Measurements from ENCODE around the gene SYT12.

DNA sequence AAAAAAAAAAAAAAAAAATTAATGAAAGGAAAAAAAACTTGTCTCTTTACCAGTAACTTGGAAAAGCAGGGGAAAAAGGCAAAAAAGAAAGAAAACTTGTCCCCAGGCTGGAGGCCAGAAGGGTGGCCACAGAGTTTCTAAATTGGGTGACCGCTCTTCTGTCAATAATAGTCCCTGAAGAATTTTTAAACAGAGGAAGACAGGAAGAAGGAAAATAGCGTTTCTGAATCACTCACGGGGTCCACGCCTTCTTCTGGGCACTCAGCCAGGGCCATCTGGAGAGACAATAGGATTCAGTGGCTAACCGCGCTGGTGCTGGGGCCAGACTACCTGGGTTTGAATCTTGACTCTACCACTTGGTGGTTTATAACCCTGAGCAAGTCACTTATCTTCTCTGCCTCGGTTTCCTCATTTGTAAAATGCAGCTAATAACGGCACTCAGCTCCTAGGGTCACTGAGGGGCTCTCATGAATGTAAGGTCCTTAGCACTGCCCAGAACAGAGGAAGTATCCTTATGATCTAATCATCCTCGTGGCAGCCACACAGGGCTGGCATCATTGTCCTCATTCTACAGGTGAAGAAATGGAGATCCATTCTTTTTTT lies 40.9 kb upstream of the SYT12 start:
- TF ChIP-seq GTF2F1 (IDR thresholded peaks at IDR 0.05; ENCODE audit: borderline replicate concordance, low read depth, low read length) (no peak), TCF12 (IDR thresholded peaks at IDR 0.05; ENCODE audit: low read depth, low read length) (no peak), POLR2A (IDR thresholded peaks at IDR 0.05; ENCODE audit: control extremely low read depth in 1 of 2, low read depth in 2 of 2, low read length in 2 of 2) (no peak), CREB1 (IDR thresholded peaks at IDR 0.05) (no peak), SUZ12 (IDR thresholded peaks at IDR 0.05; ENCODE audit: low read length) (no peak)
